HepG2 (cell line): ENCODE results near the gene ANG. TPM values are rescaled to one million over a fixed set of nuclear protein-coding genes. Genes with fewer than 3 reads are reported as not detected.
A peak's percentile ranks its signal among the peaks of the same experiment; 100 is the strongest.

Experiments
- ATM ChIP-seq: fragments of 450-650 bp; IDR thresholded peaks from 2 replicates; pipeline ENCODE4 v1.7.1; 2017; ENCODE audit warnings: mild to moderate bottlenecking, borderline replicate concordance
- CAMTA2 ChIP-seq: sonication (generic); formaldehyde crosslinking; IDR thresholded peaks from 2 replicates; pipeline ENCODE4 v1.4.0; 2020; ENCODE audit warnings: mild to moderate bottlenecking, missing genetic modification reagents, borderline replicate concordance
- CCAR2 ChIP-seq: fragments of 200-400 bp; formaldehyde crosslinking; optimal IDR thresholded peaks from 2 replicates; pipeline ENCODE3; 2018; ENCODE audit warnings: low read depth, mild to moderate bottlenecking, low read length, moderate library complexity
- CEBPG ChIP-seq: IDR thresholded peaks from 2 replicates; pipeline ENCODE4 v1.6.1; 2016
- CREB1 ChIP-seq, 2 experiments: fragments of 450-650 bp in 1 of 2; IDR thresholded peaks; 2 replicates each; pipeline ENCODE4 v1.6.1; 2016 to 2017; ENCODE audit warnings: control low read depth in 1 of 2, mild to moderate bottlenecking in 1 of 2, missing compliant biosample characterization in 1 of 2, missing genetic modification characterization in 1 of 2
- ETV6 ChIP-seq: sonication (generic); formaldehyde crosslinking; conservative IDR thresholded peaks from 2 replicates; pipeline ENCODE4 v1.4.0; 2020; ENCODE audit warnings: missing genetic modification reagents
- FOXK2 ChIP-seq: fragments of 450-650 bp; IDR thresholded peaks from 2 replicates; pipeline ENCODE4 v1.6.1; 2016
- MIER2 ChIP-seq: IDR thresholded peaks from 2 replicates; pipeline ENCODE4 v1.6.1; 2016; ENCODE audit warnings: missing biosample characterization, missing genetic modification reagents
- MTF2 ChIP-seq: sonication (generic); formaldehyde crosslinking; IDR thresholded peaks from 2 replicates; pipeline ENCODE4 v1.5.0; 2020; ENCODE audit warnings: missing genetic modification reagents, borderline replicate concordance
- NFRKB ChIP-seq: fragments of 450-650 bp; IDR thresholded peaks from 2 replicates; pipeline ENCODE4 v1.6.1; 2017
- RARA ChIP-seq: IDR thresholded peaks from 2 replicates; pipeline ENCODE4 v1.6.1; 2016; ENCODE audit warnings: missing genetic modification reagents, missing compliant biosample characterization
- RBM39 ChIP-seq: fragments of 200-400 bp; formaldehyde crosslinking; IDR thresholded peaks from one replicate; pipeline ENCODE4 v1.6.1; 2018; ENCODE audit warnings: antibody characterized with exemption, mild to moderate bottlenecking, low read depth, low read length; ENCODE audit not compliant: poor library complexity, severe bottlenecking
- REL ChIP-seq: sonication (generic); formaldehyde crosslinking; conservative IDR thresholded peaks from 2 replicates; pipeline ENCODE4 v1.8.0; 2022; ENCODE audit warnings: mild to moderate bottlenecking, missing genetic modification reagents, moderate library complexity
- SP4 ChIP-seq: sonication (generic); formaldehyde crosslinking; IDR thresholded peaks from 2 replicates; pipeline ENCODE4 v1.8.1; 2023; ENCODE audit warnings: mild to moderate bottlenecking, missing genetic modification reagents
- THYN1 ChIP-seq: sonication (generic); formaldehyde crosslinking; IDR thresholded peaks from 2 replicates; pipeline ENCODE4 v1.8.1; 2023; ENCODE audit warnings: low read depth, mild to moderate bottlenecking, moderate library complexity, missing genetic modification reagents, borderline replicate concordance
- ZFP82 ChIP-seq: sonication (generic); formaldehyde crosslinking; IDR thresholded peaks from 2 replicates; pipeline ENCODE4 v1.5.1; 2020; ENCODE audit warnings: mild to moderate bottlenecking, missing genetic modification reagents, borderline replicate concordance
- ZKSCAN1 ChIP-seq: fragments of 150-350 bp; IDR thresholded peaks from 2 replicates; pipeline ENCODE4 v1.6.1; 2014; ENCODE audit warnings: low read length
- ZMYM3 ChIP-seq: sonication (generic); formaldehyde crosslinking; IDR thresholded peaks from 2 replicates; pipeline ENCODE4 v1.5.1; 2020; ENCODE audit warnings: mild to moderate bottlenecking, missing genetic modification reagents
- ZNF136 ChIP-seq: sonication (generic); formaldehyde crosslinking; IDR thresholded peaks from 2 replicates; pipeline ENCODE4 v1.8.1; 2022; ENCODE audit warnings: low read depth, mild to moderate bottlenecking, moderate library complexity, missing genetic modification reagents
- ZNF589 ChIP-seq: sonication (generic); formaldehyde crosslinking; conservative IDR thresholded peaks from 2 replicates; pipeline ENCODE4 v1.8.0; 2022; ENCODE audit warnings: mild to moderate bottlenecking, moderate library complexity, missing genetic modification reagents
- ZNF747 ChIP-seq: sonication (generic); formaldehyde crosslinking; IDR thresholded peaks from 2 replicates; pipeline ENCODE4 v1.8.1; 2023; ENCODE audit warnings: missing genetic modification reagents, mild to moderate bottlenecking, borderline replicate concordance
- ZNF839 ChIP-seq: sonication (generic); formaldehyde crosslinking; IDR thresholded peaks from 2 replicates; pipeline ENCODE4 v1.4.0; 2020; ENCODE audit warnings: missing genetic modification reagents, mild to moderate bottlenecking, borderline replicate concordance
- ZSCAN9 ChIP-seq: IDR thresholded peaks from 2 replicates; pipeline ENCODE4 v1.6.1; 2016; ENCODE audit warnings: borderline replicate concordance
- polyA plus RNA-seq, 8 experiments: library from polyadenylated mRNA; depleted of rRNA in 3 of 8; stranded (reverse) in 7 of 8; unstranded in 1 of 8; fragments of >200 nt; fragmentation: Illumina TruSeq in 4 of 8; extraction: Trizol in 4 of 8; gene quantifications; 2 replicates each; pipeline versions ENCODE4 v1.2.1 to v1.2.3, GENCODE V29; 2011 to 2016; ENCODE audit warnings: low read depth in 4 of 8, missing spikeins in 1 of 8, mixed read lengths in 1 of 8; ENCODE audit not compliant: insufficient read depth in 1 of 8
- total RNA-seq, 5 experiments: library from RNA; depleted of rRNA; stranded (reverse); fragments of >200 nt; fragmentation: Illumina TruSeq; extraction: Trizol; gene quantifications; 2 replicates each; pipeline ENCODE4 v1.2.3, GENCODE V29; 2016; ENCODE audit warnings: low read depth in 1 of 5
- TF ChIP-seq, protein P1 (sequence below): sonication (generic); formaldehyde crosslinking; IDR thresholded peaks from 2 replicates; pipeline ENCODE4 v1.4.0; 2020; ENCODE audit warnings: missing genetic modification reagents
- TF ChIP-seq, protein P2 (sequence below): IDR thresholded peaks from 2 replicates; pipeline ENCODE4 v1.6.1; 2012; ENCODE audit warnings: inconsistent platforms
- TF ChIP-seq, protein P3 (sequence below): IDR thresholded peaks from 2 replicates; pipeline ENCODE4 v1.6.1; 2016; ENCODE audit warnings: missing biosample characterization, missing genetic modification reagents, low read depth
- TF ChIP-seq, protein P4 (sequence below): sonication (generic); formaldehyde crosslinking; IDR thresholded peaks from 2 replicates; pipeline ENCODE4 v1.8.1; 2023; ENCODE audit warnings: missing genetic modification reagents, inconsistent platforms, borderline replicate concordance

Gene ANG
- total and polyA plus RNA-seq, 2 of the 13 experiments (the other 11 are each of a cell fraction or from before 2014, with no cell fraction given) = 83.6 to 401 TPM

DNA sequence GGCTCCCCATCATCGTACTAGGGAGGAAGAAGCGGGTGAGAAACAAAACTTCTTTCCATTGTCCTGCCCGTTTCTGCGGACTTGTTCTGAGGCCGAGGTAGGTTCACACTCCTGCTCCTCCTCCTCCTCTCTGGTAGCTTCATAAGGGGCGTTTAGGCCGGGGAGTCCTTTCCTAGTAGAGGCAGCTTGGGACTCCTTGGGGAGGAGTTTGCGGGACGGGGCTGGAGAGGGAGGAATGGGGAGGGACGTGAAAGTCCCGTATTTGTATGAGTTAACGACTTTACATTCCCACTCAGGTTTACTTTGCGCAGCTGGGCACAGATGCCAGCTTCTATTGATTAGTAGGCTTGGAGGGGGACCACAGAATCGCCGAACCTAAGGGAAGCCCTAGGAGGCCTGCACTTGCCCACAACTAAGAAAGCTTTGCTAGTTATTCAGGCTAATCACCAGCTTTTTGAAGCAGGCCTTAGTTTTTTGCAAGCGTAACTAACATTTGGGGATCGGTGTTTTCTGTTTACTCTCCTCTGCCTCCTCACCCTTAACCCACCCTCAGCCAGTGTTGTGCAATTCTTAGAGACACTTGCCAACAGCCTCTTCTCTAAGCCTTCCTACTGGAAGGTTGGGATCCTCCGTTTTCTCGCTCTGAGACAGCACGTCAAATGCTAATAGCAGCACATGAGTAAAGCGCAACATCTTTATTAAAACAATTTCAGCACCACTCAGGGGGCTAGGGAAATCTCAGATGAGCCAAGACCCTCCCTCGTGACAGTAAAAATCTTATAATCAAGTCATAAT, 3.7 kb upstream of the ANG start (continued):
- TF ChIP-seq, protein P1, sequence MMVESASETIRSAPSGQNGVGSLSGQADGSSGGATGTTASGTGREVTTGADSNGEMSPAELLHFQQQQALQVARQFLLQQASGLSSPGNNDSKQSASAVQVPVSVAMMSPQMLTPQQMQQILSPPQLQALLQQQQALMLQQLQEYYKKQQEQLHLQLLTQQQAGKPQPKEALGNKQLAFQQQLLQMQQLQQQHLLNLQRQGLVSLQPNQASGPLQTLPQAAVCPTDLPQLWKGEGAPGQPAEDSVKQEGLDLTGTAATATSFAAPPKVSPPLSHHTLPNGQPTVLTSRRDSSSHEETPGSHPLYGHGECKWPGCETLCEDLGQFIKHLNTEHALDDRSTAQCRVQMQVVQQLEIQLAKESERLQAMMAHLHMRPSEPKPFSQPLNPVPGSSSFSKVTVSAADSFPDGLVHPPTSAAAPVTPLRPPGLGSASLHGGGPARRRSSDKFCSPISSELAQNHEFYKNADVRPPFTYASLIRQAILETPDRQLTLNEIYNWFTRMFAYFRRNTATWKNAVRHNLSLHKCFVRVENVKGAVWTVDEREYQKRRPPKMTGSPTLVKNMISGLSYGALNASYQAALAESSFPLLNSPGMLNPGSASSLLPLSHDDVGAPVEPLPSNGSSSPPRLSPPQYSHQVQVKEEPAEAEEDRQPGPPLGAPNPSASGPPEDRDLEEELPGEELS (CRISPR knock-in tag) = 0 out of 2 replicates have a peak, but pooled peaks have one; percentile 59
- TF ChIP-seq RBM39 (no peak), ZNF839 (CRISPR knock-in tag) (0 out of 2 replicates have a peak, but pooled peaks have one; percentile 16), FOXK2 (no peak), ZSCAN9 (CRISPR knock-in tag) (no peak), ZNF136 (CRISPR knock-in tag) (no peak), ZFP82 (no peak), CREB1 (IDR thresholded peaks at IDR 0.05) (no peak), CREB1 (CRISPR knock-in tag; IDR thresholded peaks at IDR 0.05) (no peak), CEBPG (peak; percentile 95), SP4 (CRISPR knock-in tag) (peak; percentile 3; the same call in 1 of the 2 replicates), CAMTA2 (0 out of 2 replicates have a peak, but pooled peaks have one; percentile 15), NFRKB (no peak), ZNF747 (no peak), CCAR2 (no peak), ETV6 (CRISPR knock-in tag) (no peak), MTF2 (CRISPR knock-in tag) (no peak), ZKSCAN1 (no peak), REL (CRISPR knock-in tag) (no peak), RARA (CRISPR knock-in tag) (peak; percentile 35; the same call in 1 of the 2 replicates), ZMYM3 (CRISPR knock-in tag) (no peak), ZNF589 (CRISPR knock-in tag) (no peak), ATM (no peak), MIER2 (no peak), THYN1 (no peak)
- TF ChIP-seq, protein P2, sequence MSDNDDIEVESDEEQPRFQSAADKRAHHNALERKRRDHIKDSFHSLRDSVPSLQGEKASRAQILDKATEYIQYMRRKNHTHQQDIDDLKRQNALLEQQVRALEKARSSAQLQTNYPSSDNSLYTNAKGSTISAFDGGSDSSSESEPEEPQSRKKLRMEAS = no peak
- TF ChIP-seq, protein P3, sequence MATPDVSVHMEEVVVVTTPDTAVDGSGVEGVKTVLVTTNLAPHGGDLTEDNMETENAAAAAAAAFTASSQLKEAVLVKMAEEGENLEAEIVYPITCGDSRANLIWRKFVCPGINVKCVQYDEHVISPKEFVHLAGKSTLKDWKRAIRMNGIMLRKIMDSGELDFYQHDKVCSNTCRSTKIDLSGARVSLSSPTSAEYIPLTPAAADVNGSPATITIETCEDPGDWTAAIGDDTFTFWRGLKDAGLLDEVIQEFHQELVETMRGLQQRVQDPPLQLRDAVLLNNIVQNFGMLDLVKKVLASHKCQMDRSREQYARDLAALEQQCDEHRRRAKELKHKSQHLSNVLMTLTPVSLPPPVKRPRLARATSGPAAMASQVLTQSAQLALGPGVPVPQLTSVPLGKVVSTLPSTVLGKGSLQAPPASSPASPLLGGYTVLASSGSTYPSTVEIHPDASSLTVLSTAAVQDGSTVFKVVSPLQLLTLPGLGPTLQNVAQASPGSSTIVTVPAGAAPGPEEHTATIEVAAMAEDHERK (CRISPR knock-in tag) = no peak
- TF ChIP-seq, protein P4, sequence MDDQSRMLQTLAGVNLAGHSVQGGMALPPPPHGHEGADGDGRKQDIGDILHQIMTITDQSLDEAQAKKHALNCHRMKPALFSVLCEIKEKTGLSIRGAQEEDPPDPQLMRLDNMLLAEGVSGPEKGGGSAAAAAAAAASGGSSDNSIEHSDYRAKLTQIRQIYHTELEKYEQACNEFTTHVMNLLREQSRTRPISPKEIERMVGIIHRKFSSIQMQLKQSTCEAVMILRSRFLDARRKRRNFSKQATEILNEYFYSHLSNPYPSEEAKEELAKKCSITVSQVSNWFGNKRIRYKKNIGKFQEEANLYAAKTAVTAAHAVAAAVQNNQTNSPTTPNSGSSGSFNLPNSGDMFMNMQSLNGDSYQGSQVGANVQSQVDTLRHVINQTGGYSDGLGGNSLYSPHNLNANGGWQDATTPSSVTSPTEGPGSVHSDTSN (CRISPR knock-in tag) = no peak; the same call in 1 of the 2 replicates
